ENCODE measurements around the gene LEKR1.

Gene LEKR1

DNA sequence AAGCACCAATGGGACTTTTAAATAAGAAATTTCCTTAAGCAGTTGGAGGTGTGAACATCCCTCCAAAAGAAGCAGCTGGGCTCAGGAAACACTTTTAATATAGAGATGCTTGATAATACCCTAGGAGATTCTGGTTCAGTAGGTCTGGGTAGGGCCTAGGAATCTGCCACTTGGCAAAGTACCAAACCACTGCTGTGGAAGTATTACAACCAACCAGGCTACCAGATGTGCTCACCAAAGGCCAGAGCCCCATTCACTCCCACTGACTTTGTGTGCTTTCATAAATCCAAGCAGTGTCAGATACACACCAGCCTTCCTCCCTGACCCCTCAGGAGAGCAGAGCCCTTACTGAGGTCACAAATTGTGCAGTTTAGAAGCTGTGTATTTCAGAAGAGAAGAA lies 171.2 kb downstream of the LEKR1 start:
- DNase-seq, result no peak

DNA sequence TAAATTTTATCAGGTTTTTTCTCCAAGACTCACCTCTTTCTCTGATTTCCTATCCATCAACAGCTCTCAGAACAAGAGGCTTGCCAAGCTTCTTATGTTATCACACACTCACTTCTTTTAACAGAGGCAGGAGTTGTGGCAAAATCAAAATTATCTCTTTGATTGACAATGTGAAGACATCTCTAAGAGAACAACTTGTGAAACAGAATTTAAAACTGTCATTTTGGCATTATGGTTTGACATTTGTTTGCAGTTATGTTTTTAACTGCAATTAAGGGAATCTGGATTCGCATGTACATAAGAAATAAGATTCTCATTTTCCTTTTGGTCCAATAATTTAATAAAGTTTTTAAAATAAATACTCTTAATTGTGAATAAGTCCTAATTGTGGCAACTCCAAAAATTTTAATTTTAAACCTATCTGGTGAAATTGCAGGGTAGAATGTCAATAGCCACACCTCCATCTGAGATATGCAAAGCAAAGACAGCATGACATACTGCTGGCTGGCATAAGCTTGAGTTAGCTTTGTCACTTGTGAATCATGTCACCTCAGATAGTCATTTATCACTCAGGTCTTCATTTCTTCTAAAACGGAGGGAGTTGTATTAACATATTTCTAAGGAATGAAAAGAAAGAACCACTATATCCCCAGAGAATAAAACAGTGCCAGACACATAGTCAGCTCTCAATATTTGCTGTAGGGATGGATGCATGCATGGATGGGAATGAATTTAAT lies 175.2 kb downstream of the LEKR1 start:
- no peak for DNase-seq

DNA sequence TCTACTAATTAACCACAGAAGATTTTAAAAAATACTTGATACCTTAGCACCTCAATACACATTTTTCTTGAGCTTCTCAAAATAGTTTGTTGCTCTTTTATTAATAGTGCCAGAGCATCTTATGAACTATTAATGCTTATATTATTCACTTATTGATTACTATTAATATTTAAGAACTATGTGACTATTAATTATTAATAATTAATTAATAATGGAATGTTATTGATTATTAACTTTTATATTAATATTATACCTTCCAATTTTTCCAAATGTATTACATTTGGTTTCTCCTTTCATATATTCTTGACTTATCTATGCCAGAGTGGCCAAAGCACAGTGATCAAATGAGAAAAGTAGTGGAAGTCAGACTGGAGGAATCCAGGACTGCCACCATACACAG lies 195.5 kb downstream of the LEKR1 start:
- no peak for DNase-seq

DNA sequence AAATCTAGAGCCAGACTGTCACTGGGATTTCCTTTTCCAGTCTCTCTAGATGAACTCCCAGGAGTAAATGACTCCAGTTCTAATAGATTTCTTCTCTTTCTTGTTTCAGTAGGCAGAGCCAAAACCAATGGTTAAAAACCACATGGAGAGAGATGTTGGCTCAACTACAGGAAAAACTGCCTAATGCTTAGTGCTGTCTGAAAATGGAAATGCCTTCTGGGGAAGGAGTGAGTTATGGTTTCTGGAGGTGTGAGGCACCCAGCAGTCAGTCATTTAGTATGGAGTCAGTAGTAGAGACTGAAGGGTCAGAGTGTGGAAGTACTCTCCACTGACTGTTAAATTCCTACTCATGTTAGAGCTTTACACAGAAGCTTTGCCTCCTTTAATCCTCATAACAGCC lies 197.1 kb downstream of the LEKR1 start:
- DNase-seq, result no peak

DNA sequence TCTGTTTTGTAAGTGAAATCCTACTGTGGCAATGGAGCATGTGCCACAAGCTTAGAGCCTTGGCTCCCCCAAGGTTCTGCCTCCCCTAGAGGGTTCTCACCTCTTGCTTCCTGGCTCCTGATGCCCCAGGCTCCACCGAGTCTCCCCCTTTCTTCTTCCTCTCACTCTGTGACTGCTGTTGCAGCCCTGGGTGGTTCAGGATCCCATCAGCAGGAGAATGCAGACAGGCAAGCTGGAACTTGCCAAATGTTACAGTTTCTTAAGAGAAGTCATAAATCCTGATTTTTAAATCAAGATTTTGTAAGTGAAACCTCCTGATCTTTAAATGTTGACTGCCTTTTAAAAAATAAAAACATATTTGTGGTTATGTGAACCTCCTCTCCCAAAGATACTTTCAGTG lies 199.9 kb downstream of the LEKR1 start:
- DNase-seq, result no peak

DNA sequence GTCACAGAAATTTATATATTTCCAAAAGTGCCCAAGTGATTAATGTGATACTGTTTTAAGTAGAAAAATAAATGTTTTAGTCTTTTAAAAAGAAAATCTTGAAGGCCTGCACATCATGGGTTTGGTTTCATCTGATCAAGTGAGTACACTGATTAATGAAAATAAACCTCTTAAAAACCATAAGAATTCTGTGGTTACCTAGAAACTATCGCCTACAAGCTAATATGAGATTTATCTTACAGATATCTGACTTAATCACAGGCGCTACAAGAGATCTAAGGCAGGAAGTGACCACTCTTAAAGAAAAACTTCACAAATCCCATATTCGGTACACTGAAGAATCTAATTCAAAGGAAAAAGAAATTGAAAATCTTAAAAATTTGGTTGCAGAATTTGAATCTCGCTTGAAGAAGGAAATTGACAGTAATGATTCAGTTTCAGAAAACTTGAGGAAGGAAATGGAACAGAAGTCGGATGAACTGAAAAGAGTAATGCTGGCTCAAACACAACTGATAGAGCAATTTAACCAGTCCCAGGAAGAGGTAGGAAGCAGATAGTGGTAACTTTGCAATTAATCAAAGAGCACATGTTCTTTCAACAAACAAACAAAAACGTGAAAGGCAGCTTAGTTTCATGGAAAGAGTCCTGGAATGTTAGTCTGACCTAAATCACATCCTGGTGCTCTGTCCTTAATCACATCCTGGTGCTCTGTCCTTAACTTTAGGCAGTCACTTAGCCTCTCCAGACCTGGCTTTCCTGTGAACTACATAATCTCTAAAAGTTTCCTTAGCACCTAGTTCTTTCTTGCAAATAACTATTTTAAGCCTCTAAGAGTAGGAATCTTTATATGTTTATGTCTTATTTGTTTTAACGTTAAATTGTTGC lies 201.9 kb downstream of the LEKR1 start:
- DNase-seq, result no peak

DNA sequence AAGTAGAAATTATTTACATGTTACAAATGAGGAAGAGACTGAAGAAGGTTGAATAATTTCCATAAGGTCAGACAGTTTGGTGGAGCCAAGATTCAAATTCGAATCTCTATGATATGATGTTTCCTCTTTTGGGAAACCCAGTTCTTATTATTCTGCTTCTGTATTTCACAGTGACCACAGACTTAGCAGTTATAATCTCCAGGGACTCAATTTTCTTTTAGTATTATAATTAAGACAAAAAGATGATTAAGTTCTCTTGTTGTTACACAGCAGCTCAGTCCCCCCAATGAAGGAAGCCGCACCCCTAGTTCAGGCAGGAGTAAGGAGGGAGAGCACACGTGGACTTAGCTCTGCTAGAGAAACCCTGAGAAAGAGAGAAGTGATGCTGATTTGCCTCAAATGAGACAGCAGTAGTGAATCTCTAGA lies 203.2 kb downstream of the LEKR1 start:
- DNase-seq, result no peak

DNA sequence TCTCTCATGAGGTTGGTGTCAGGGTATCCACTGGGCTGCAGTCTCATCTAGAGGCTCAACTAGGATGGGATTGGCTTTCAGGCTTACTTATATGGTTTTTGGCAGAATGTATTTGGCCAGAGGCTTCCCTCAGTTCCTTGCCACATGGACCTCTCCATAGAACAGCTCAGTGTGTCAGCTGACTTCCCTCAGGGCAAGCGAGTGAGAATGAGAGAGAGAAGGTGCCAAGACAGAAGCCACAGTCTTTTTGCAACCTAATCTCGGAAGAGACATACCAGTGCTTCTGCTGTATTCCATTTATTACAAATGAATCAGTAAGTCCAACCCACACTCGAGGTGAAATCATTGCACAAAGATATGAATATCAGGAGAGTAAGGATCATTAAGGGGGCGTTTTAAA lies 204.6 kb downstream of the LEKR1 start:
- no peak for DNase-seq

DNA sequence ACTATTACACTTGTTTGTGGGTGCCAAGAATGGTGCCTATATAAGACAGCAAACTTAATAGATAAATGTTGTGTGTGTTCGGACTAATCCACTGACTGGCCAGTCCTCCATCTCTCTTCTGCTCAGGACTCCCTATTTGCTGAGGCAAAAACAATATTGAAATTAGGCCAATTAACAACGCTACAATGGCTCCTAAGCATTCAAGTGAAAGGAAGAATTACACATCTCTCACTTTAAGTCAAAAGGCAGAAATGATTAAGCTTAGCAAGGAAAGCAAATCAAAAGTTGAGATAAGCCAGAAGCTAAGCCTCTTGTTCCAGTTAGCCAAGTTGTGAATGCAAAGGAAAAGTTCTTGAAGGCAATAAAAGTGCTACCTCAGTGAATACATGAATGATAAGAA lies 206.8 kb downstream of the LEKR1 start:
- no peak for DNase-seq

DNA sequence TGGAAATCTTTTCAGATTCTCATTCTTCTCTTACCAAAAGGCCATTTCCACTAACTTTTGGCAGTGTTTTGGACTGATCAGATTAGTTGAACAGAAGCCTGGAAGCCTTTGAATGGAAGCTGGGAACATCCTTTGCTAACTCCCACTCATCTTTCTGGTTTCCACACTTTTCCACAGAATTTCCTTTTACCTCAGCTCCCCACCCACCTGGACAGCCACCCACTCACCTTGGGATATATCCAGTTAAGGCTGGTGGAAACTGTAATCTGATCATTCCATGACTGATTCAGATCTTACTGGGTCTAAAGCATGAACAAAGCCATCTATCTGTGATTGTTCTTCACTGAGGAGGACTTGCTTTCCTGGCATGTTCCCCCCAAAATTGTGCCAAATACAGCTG lies 214.3 kb downstream of the LEKR1 start:
- DNase-seq, result no peak

DNA sequence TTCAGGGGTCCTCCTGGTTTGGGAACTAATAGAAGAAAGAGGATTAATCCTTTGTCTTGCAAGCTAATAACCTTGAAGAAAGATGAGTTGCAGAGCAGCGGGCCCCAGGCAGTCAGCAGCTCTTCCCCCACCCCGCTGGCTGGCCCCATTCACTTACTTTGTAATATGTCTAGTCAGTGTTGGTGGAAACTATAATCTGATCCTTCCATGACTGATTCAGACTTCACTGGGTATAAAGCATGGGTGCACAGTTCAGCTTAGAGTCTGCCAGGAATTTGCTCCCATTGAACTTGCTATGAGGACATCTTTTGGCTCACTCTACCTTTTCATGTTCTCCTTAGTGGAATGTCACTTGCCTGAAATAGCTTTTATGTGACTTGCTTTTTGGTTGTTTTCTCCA lies 216.1 kb downstream of the LEKR1 start:
- no peak for DNase-seq

DNA sequence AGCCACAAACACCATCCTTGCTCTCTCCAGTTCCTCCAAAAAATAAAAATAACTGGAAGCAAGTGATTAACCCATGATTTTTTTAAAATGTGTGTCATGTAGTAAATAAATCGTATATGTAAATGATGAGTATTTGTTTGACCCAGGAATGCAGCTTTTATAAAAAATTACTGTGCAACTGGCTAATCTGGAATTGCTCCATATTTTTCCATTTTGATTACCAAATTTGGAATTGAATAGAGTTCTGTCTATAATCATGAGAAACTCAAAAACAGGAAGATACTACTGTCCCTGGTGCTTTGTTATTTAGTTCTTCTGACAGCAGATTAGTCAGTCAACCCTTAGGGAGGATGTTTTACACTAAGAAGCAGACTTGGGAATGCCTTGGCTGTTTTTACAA lies 217.6 kb downstream of the LEKR1 start:
- DNase-seq, result no peak

DNA sequence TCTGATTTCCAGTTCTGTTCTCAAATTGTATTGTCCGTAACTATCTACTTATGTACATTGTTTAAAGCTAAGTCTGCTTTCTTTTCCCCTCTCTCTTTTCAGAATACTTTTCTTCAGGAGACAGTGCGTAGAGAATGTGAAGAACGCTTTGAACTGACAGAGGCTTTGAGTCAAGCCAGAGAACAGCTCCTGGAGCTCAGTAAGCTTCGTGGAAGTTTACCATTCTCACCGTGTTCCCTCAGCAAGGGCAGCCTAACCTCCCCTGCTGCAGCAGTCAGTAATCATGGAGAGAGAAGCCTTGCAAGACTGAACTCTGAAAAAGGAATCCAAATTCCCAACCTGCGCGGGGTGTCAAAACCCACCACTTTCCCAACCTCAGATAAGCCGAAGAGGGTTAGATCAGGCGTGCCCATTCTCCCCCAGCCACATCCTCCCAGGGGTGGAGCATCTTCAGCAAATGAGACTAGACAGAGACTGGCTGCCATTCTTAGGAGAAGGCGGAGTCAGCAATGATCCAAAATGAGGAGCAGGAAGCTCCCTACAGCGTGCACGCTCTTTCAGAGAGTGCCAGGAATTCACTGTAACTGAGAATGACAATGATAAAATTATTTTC lies 219.2 kb downstream of the LEKR1 start:
- no peak for DNase-seq

DNA sequence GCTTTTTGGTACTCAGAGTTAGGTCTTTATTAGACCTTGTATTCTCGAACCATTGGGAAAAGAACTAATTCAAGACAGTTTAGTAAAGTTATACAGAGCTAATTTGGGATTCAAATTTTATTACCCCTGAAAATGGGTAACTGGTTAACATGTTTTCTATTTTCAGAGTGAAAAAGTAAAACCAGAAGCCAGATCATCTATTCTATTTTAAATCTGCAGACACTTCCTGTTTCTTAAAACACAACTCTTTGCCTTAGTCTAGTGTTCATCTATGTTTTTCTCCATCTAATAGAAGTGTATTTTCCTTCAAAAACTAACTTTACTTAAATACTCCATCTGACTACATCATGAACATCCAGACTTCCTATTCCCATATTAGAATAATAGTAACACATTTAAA lies 220.4 kb downstream of the LEKR1 start:
- no peak for DNase-seq

DNA sequence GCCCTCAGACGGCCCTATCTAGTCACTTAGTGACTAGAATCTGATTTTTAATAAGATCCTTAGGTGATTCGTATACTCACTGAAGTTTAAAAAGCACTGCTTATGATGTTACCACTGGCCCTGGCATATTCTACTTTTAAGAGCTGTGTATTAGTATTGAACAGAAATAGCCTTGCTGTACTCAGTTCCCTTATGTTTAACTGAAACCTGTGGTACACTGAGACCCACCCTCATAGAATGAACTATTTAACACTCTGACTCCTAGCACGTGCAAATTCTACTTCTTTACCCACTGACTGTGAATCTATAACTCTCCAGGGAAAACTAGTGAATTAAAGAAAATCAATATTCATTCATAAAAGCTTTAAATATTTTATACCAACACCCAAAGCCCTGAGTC lies 224.9 kb downstream of the LEKR1 start:
- no peak for DNase-seq

DNA sequence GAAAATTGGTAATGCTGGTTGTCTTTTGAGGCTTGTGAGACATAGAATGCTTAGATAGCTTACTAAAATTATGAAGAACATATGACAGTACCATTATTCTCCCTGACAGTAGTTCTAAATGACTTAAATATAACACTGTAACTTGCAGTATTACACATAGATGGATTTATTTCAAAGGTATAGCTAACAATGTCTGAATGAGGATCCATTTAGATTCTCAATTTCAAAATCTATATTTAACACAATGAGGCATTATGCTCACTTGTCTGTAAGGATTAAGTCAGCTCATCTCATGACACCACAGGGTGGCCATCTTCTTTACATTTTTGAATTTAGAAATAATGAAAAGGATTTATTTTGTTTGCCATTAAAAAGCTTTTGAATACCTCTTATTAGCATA lies 225.4 kb downstream of the LEKR1 start:
- no peak for DNase-seq

DNA sequence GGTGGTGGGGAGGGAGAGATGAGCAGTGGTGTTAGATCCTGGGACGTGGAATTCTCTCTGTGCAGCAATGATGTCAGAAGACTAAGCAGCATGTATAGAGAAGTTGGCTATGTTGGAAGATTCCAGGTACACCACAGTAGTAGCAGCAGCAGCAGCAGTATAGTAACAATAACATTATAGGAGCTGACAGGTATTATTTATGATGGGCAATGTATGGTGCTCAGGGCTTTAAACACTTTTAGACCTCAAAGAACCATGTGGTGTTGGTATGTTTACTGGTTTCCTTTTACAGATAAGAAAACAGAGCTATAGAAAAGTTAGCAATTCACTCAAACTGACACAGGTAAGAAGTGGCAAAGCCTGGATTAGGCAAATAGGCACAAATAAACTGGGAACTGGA lies 229.9 kb downstream of the LEKR1 start:
- no peak for DNase-seq

DNA sequence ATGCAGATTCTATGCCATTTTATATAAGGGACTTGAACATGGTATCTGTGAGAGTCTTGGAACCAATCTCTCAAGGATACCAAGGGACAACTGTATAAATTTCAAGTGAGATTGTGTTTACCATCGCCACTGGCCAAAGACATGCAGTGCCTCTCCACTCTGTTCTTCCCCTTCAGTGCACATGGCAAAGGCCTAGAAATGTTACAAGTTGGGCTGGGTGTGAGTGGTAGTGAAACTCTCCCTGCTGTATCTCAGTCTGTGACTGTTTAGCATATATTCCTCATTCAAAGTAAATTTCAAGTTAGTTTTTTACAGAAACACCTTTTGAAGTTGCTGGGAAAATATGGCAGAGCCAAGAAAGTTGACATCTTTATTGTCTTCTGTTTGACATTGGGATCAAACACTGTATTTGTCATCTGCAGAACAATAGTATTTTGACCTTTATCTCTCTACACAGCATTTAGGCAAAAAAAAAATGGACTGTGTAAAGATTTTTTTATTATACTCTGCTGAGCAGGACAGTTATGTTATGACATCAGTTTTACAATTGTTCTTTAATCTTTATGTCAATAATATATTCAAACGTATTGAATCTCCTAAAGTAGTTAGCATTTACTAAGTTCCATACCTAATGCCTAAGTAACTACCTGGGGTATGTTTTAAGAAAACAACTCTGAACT lies 232.4 kb downstream of the LEKR1 start:
- DNase-seq, result no peak

DNA sequence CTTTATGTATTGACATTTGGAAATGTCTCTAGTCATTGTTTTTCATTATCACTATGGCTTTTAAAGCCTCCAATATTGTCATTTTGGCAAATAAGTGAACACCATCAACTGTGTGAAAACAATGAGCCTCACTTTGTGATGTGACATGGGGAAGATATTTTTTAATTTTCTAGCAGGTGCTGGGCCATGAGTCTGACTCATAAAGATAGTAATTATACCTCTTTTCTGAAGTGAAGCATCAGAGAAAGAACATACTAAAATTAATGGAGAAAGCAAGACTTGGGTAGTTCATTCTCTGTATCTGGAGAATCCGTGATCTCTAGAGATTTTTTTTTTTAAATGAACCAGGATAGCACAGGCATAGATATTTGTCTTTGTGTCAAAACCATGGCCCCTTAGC lies 233.0 kb downstream of the LEKR1 start:
- DNase-seq, result no peak

DNA sequence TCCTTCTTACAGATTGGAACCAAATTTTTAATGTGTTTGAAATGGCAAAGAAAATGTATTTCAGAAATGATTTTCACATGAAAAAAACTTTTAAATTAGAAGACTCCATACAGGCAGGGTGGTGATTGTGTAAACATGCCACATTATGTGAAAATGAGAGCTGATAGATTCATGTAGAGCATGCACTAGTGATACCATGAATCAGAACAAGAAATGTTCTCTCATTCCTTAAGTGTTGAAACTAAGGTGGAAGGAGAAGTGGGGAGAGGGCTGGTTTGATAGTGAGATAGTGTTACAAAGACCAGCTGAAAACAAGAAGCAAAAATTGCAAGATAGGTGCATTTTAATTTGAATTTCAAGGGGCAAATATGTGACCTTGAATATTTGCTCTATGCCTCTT lies 233.5 kb downstream of the LEKR1 start:
- DNase-seq, result no peak

DNA sequence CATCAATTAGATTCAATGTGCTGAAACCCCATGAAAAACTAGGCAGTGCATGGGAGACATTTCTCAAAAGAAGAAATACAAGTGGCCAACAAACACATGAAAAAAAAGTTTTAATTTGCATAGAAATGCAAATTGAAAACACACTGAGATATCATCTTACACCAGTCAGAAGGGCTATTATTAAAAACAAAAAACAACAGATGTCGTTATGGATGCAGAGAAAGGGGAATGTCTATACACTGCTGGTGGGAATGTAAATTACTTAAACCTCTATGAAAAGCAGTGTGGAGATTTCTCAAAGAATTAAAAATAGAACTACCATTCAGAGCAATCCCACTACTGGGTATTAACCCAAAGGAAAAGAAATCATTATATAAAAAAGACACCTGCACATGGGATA lies 235.1 kb downstream of the LEKR1 start:
- DNase-seq, result no peak

DNA sequence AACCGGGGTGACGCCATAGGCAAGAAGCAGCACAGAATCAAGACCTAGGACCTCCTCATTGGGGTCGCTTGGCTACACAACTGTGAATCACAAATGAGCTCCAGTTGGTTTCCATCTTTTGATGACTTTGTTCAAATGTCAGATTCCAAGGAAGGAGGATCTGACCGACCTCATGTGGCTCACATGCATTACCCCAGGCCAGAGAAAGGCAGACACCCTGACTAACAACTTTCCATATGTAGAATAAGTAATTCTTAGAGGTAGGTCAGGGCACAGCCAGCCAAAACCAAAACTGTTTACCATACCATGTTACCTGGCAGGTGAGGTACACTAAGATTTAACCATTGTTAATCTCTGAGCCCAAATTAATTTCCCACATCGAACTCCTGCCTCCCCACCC lies 237.3 kb downstream of the LEKR1 start:
- no peak for DNase-seq

DNA sequence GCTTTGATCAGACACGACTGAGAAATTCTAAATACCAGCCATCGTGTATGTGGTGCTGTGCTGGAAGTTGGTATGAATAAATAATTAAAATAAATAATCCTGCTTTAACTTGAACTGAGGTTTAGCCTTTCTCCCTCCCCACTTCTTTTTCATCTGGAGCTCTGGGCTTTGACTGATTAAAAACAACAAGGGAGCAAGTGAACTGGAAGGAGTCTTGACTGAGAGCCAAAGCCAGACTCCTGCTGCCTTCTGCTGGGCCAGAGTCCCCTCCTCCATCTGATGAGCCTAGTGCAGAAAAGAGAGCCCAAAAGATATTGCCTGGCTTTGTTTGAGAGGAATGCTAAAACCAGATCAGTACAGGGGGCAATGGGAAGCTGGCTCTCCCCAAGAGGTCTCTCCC lies 237.8 kb downstream of the LEKR1 start:
- DNase-seq, result no peak

DNA sequence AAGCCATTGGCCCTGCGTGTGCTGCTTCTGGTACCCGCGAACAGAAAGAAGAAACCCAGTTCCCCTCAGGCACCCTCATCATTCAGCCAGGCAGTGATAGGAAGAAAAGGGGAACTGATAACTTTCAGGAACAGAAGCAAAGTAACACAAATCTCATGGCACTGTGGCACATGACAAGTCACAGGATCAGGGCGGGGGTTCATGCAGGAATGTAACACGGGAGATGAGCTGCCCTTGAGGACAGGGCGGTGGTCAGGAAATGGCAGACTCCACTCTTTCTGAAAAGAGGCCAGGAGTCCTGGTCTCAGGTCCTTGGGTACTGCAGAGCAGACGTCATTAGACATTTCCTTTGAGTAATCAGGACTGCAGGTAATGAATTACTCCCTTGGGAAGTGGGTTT lies 238.2 kb downstream of the LEKR1 start:
- DNase-seq, result no peak

Measured in NCI-H1105 (cell line).